Effector memory CD8-positive, alpha-beta T cell (primary cell): ENCODE data around the gene SPANXA1.
"Not testable (repeated sequence)": the region's sequence is repeated elsewhere in the genome, so short reads cannot be mapped to it uniquely, and the experiment has no call there.

ENCODE experiments used
- ATAC-seq: fragments of 150-1000 bp; cut with Tn5 transposase; replicated peaks from 2 replicates; pipeline ENCODE4 v1.10.0; 2021; ENCODE audit warnings: mild to moderate bottlenecking, moderate library complexity
- DNase-seq, 3 experiments: peaks; one replicate each; pipeline ENCODE4 v3.0.0; 2021
- H3K27ac Mint-ChIP-seq, 2 donors: one replicate each; pipeline ENCODE4 v1.8.0; 2022; ENCODE audit warnings: mild to moderate bottlenecking in 2 of 2, mixed read lengths in 2 of 2, moderate library complexity in 2 of 2
- H3K27me3 Mint-ChIP-seq, 2 donors: one replicate each; pipeline ENCODE4 v1.8.0; 2022; ENCODE audit warnings: mixed read lengths in 2 of 2
- H3K36me3 Mint-ChIP-seq: one replicate; pipeline ENCODE4 v1.8.0; 2022; ENCODE audit warnings: mild to moderate bottlenecking, moderate library complexity, mixed read lengths; ENCODE audit not compliant: insufficient read depth
- H3K4me1 Mint-ChIP-seq, 2 donors: one replicate each; pipeline ENCODE4 v1.8.0; 2022; ENCODE audit warnings: low read depth in 2 of 2, mixed read lengths in 2 of 2
- H3K4me3 Mint-ChIP-seq, 2 donors: one replicate each; pipeline ENCODE4 v1.8.0; 2022; ENCODE audit warnings: mild to moderate bottlenecking in 2 of 2, mixed read lengths in 2 of 2, moderate library complexity in 2 of 2
- H3K9me3 Mint-ChIP-seq, 2 donors: one replicate each; pipeline ENCODE4 v1.8.0; 2022; ENCODE audit warnings: mixed read lengths in 2 of 2
- total RNA-seq, 9 experiments: gene quantifications; one replicate each; lab custom pipeline; 2026; lab: John Stamatoyannopoulos, UW

SPANXA1 gene, protein sequence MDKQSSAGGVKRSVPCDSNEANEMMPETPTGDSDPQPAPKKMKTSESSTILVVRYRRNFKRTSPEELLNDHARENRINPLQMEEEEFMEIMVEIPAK
- total RNA-seq: 0 reads per million in 9 experiments

DNA sequence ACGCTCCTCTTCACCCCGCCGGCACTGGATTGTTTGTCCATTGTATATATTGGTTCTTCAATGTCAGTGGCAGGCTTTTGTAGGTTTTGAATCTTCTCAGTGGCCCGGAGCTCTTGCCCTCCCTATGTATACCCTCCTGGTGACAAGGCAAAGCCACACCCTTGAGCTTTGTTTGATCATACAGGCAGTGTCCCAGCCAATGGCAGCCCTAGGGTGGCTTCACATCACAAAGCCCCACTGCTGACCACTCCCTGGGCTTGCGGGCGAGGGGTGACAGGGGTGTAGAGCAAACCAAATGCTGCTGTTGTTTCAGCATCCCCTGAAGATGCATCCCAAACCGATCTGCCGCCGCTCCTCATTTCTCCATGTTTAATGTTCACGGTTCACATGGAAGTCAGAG lies at the start of gene SPANXA1:
TSS of gene SPANXA1 (minus strand) at position 101 of the 400 bp plus-strand sequence. CDS start at position 41, 60 bp downstream.
- not testable (repeated sequence) for H3K9me3 Mint-ChIP-seq, H3K36me3 Mint-ChIP-seq, DNase-seq, H3K4me3 Mint-ChIP-seq, H3K4me1 Mint-ChIP-seq, H3K27ac Mint-ChIP-seq, H3K27me3 Mint-ChIP-seq, ATAC-seq

DNA sequence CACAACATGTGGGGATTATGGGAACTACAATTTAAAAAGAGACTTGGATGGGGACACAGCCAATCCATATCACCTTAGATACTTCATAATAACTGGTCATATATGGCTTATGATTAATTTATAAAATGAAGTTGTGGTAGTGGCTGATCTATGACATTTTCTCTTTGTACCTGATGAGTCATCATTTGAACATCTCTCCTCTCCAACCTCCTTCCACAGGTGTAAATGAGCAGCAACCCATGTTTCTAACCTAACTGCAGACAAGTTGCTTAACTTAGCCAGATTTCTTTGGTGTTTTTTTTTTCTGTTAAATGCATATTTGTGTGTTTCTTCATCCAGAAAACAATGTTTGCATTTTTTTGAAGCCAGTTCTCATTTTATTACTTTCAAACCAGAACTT lies 47.6 kb upstream of the SPANXA1 start:
- Mint-ChIP-seq H3K27me3 (no peaks in the 10 kb centered on the region), H3K4me1 (no peaks in the 10 kb centered on the region), H3K27ac (no peak overlapping the region), H3K9me3 (no peaks in the 10 kb centered on the region), H3K4me3 (no peak overlapping the region), H3K36me3 (no peaks in the 10 kb centered on the region)
- ATAC-seq (no peak), DNase-seq (no peak)

GRCh38 chrX:141619336-141619735 lies 34.8 kb upstream of the SPANXA1 start:
- DNase-seq (no peak), ATAC-seq (no peak)
- no peaks in the 10 kb centered on the region for H3K27me3 Mint-ChIP-seq
- no peak overlapping the region for H3K4me3 Mint-ChIP-seq
- no peak overlapping the region for H3K27ac Mint-ChIP-seq
- peaks cover 0 to 5% of the 10 kb centered on the region in 2 donors for H3K9me3 Mint-ChIP-seq
- H3K4me1 Mint-ChIP-seq: no peaks in the 10 kb centered on the region
- no peaks in the 10 kb centered on the region for H3K36me3 Mint-ChIP-seq

DNA sequence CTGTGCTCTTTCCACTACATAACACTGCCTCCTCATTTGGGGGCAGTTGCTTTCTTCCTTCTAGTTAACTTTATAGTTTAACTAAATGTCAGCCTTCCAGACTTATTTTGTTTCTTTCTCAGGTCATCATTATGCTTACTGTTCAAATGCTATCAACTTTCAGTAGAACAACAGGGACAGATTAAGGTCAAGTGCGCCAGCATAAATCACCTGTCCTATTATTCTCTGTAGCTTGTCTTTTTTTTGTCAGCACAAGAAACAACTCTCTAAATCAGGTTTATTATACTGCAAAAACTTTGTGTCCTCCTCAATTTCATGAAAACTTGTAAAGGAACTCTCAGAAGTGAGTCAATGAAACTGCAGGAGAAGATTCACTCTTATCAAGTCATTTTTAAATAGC lies 24.6 kb upstream of the SPANXA1 start:
- Mint-ChIP-seq H3K9me3 (peaks cover 2 to 15% of the 10 kb centered on the region in 2 donors), H3K4me3 (no peak overlapping the region), H3K27ac (no peak overlapping the region), H3K36me3 (no peaks in the 10 kb centered on the region), H3K27me3 (no peaks in the 10 kb centered on the region), H3K4me1 (no peaks in the 10 kb centered on the region)
- DNase-seq (no peak), ATAC-seq (no peak)

GRCh38 chrX:141589408-141589807 lies 4.9 kb upstream of the SPANXA1 start, which contains the start of gene SPANXA2:
SPANXA2 (plus strand) TSS chrX:141589708; CDS start chrX:141589768, 60 bp downstream.
- H3K36me3 Mint-ChIP-seq, DNase-seq, H3K4me3 Mint-ChIP-seq, ATAC-seq, H3K27ac Mint-ChIP-seq, H3K27me3 Mint-ChIP-seq, H3K4me1 Mint-ChIP-seq, H3K9me3 Mint-ChIP-seq: not testable (repeated sequence)

- not testable (repeated sequence) for H3K36me3 Mint-ChIP-seq, ATAC-seq, H3K4me1 Mint-ChIP-seq, H3K27me3 Mint-ChIP-seq, H3K4me3 Mint-ChIP-seq, H3K9me3 Mint-ChIP-seq, H3K27ac Mint-ChIP-seq, DNase-seq
These were observed 42.0 kb downstream of the SPANXA1 start for GRCh38 chrX:141542551-141542950.
